Stimulated activated naive CD8-positive, alpha-beta T cell treated with anti-CD3 and anti-CD28 coated beads, Interleukin-15, Interleukin-2, amounts not matched to agents 100 ng/mL and 50 ng/mL, for 24 hours (primary cell): ENCODE data around the gene TMPRSS6.

Source experiments
- H3K27ac Mint-ChIP-seq: one replicate; pipeline ENCODE4 v1.8.0; 2021; ENCODE audit warnings: mild to moderate bottlenecking, mixed read lengths
- H3K27me3 Mint-ChIP-seq: one replicate; pipeline ENCODE4 v1.8.0; 2021; ENCODE audit warnings: mixed read lengths
- H3K36me3 Mint-ChIP-seq: one replicate; pipeline ENCODE4 v1.8.0; 2021; ENCODE audit warnings: low read depth, mixed read lengths
- H3K4me1 Mint-ChIP-seq: one replicate; pipeline ENCODE4 v1.8.0; 2021; ENCODE audit warnings: low read depth, mixed read lengths
- H3K4me3 Mint-ChIP-seq: one replicate; pipeline ENCODE4 v1.8.0; 2021; ENCODE audit warnings: mild to moderate bottlenecking, mixed read lengths
- H3K9me3 Mint-ChIP-seq: one replicate; pipeline ENCODE4 v1.8.0; 2021; ENCODE audit warnings: mixed read lengths

Gene TMPRSS6

DNA sequence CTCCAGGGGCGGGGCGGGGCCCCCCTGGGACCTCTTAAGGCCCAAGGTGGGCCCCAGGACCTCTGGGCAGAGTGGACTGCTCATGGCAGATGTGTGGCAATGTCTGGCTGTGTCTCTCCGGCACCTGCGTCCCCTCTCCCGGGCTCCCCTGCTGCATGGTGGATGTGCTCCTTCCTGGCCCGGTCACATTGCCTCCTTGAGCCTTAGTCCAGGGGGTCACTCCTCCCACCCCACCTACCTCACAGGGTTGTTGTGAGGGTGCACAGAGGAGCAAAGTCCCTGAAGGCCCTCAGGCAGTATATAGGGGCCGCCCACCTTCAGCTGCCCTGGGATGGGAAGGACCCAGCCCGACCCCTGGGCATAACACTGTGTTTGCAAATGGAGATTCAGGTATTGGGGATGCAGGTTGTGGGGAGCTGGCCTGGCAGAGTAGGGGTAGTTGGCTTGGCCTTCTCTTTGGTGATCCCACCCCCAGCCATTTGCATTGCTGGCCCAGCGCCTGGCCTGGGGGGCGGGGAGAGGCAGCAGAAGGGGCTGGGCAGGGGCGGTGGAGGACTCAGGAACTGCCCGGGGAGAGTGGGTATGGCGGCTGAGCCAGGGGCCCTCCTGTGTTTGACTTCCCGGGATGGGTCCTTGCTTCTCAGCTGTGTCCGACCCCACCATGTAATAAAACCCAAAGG lies 46.7 kb downstream of the TMPRSS6 start:
- H3K36me3 Mint-ChIP-seq, result peaks cover 4% of the 10 kb centered on the region
- no peak overlapping the region for H3K27ac Mint-ChIP-seq
- H3K27me3 Mint-ChIP-seq, result peaks cover 5% of the 10 kb centered on the region

DNA sequence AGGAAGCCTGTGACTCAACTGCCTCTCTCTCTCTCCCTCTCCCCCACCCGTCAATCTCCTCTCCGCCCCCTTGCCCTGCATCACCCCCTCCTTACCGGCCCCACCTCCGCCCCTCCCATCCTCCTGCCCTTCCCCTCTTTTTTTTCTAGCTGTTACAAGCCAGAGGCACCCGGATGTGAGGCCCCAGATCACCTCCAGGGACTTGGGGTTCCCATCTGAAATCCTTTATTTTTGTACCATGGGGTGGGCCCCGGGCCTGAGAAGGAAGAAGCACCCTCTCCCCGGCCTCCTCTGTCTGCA lies 47.2 kb downstream of the TMPRSS6 start:
- Mint-ChIP-seq H3K27me3 (no peaks in the 10 kb centered on the region), H3K36me3 (peaks cover 4% of the 10 kb centered on the region), H3K27ac (no peak overlapping the region), H3K9me3 (no peaks in the 10 kb centered on the region), H3K4me3 (no peak overlapping the region), H3K4me1 (peaks cover 24% of the 10 kb centered on the region)

More for the DNA sequence above, 46.7 kb downstream of the TMPRSS6 start:
- H3K4me1 Mint-ChIP-seq, result peaks cover 24% of the 10 kb centered on the region
- no peak overlapping the region for H3K4me3 Mint-ChIP-seq
- H3K9me3 Mint-ChIP-seq, result no peaks in the 10 kb centered on the region

DNA sequence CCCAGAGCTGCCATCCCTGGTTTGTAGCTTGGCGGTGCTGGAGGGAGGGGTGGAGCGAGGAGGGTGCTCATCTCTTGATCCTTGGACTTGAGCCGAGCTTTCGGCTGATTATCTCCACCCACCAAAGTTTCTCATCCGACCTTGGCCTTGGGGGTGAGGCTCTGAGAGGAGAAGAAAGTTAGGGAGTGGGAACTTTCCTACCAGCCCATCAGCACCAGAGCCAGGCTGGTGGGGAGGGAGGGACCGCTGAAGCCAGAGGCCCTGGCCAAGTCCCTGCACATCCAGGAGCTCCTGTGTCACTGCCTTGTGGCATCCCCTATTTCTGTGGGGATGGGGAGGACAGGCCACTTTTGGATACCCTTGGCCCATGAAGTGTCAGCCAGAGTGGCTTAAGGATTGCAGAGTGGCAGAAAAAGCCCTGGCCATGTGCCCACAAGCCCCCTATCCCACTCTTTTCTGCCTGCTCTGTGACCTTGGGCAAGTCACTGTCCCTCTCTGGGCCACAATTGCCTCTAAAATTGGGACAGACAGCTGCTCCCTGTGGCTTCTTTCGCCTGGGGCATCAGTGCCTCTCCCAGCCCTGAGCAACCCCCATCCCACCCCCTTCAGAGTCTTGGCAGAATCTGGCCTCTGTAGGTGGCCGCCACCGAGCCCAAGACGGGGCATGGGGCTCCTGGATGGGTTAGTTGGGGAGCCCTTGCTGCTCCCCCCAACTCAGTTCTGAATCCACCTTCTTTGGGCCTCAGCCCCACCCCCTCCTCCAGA lies 47.7 kb downstream of the TMPRSS6 start:
- peaks cover 4% of the 10 kb centered on the region for H3K36me3 Mint-ChIP-seq
- H3K4me1 Mint-ChIP-seq, result peaks cover 24% of the 10 kb centered on the region
- no peaks in the 10 kb centered on the region for H3K9me3 Mint-ChIP-seq
- peak overlapping the region; percentile 63 for H3K27ac Mint-ChIP-seq
- H3K27me3 Mint-ChIP-seq, result no peaks in the 10 kb centered on the region
- H3K4me3 Mint-ChIP-seq, result no peak overlapping the region

DNA sequence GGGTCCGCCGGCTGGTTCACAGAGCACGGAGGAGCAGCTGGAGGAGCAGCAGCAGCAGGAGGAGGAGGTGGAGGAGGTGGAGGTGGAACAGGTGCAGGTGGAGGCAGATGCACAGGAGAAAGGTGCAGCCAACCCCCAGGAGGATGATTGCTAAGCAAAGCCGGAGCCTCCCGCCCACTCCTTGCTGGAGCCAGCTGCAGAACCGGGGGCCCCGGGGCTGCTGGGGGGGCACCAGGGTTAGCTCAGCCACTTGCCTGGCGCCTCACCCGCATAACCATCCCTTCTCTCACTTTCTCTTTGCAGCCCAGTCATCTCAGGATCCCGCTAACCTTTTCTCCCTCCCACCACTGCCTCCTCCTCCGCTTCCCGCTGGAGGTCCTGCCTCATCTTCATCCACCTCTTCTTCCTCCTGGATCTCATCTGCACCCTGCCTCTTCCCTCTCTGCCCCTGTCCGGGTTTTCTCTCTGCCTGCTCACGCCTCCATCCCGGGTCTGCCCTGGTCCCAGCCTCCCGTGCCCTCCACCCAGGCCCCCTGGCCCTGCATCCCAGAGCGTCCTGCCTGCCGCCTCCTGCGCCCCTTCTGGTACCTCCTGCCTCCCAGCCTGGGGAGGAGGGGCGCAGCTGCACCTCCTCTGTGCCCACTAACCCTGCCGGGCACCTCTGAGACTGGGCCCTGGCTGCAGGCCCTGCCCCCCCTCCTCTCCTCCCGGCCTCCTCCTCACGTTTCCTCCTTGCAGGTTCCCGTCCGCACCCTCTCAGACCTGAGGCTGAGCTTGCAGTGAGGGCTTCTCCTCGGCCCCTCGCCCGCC lies 48.5 kb downstream of the TMPRSS6 start:
- Mint-ChIP-seq H3K4me3 (peak overlapping the region; percentile 52), H3K36me3 (peaks cover 8% of the 10 kb centered on the region), H3K27ac (peak overlapping the region; percentile 63), H3K9me3 (no peaks in the 10 kb centered on the region), H3K27me3 (no peaks in the 10 kb centered on the region), H3K4me1 (peaks cover 24% of the 10 kb centered on the region)

DNA sequence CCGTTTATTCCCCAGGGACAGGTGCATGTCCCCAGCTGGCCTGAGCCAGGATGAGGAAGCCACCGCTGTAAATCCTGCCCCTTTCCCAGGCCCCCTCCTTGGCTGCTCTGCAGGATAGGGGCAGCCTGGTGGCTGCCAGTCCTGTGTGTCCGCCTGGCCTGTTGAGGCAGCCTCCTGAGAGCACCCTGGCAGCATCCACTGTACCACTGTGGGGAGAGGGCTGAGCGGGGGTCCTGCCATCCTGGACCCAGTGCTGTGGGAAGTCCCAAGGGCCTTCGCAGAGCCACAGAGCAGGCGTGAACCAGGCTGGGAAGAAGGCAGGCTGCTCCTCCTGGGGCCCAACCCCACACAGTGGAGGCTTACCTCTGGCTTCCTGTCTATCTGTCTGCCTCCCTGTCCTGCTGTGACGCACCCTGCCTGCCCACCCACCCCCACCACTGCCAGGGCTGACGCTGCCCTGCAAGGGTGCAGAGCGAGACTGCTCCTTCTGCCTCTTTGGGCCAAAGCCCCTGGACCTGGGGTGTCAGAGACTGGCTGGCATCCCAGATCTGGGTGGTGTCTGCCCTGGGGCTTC lies 49.5 kb downstream of the TMPRSS6 start:
- H3K27me3 Mint-ChIP-seq, result no peaks in the 10 kb centered on the region
- H3K27ac Mint-ChIP-seq, result no peak overlapping the region
- H3K36me3 Mint-ChIP-seq, result peaks cover 12% of the 10 kb centered on the region
- no peak overlapping the region for H3K4me3 Mint-ChIP-seq
- H3K4me1 Mint-ChIP-seq, result peaks cover 24% of the 10 kb centered on the region
- no peaks in the 10 kb centered on the region for H3K9me3 Mint-ChIP-seq

DNA sequence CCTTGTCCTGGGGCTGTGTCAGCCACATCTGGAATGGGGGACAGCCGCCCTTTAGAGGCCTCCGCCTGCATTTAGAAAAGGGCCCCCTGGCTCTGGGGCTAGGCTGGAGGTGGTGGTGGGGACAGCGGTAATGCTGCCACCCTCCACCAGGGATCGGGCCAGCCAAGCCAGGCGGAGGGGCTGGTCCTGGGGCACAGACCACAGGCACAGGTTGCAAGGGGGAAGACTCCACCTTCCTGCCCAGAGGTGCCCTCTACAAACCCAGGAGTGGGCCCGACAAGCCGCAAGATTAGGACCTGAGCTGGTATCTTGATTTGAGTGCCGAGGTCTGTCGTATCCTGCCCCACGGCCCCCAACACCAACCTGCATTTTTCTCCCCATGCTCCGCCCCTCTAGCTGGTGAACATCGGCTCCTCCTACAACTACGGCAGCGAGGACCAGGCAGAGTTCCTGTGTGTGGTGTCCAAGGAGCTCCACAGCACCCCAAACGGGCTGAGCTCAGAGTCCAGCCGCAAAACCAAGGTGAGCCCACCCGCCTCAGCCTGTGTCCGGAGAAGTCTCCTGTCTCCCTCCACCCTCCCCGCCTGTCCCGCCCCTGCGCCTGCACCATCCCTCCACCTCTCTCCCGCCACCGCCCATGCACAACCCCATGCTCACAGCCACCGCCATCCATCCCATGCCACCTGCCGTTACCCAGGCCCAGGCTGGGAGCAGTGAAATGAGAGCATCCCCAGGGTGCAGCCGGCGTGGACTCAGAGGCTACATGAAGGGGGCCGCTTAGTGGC lies 50.4 kb downstream of the TMPRSS6 start:
- Mint-ChIP-seq H3K4me1 (peaks cover 24% of the 10 kb centered on the region), H3K27ac (no peak overlapping the region), H3K4me3 (no peak overlapping the region), H3K36me3 (peaks cover 12% of the 10 kb centered on the region), H3K27me3 (no peaks in the 10 kb centered on the region), H3K9me3 (no peaks in the 10 kb centered on the region)

DNA sequence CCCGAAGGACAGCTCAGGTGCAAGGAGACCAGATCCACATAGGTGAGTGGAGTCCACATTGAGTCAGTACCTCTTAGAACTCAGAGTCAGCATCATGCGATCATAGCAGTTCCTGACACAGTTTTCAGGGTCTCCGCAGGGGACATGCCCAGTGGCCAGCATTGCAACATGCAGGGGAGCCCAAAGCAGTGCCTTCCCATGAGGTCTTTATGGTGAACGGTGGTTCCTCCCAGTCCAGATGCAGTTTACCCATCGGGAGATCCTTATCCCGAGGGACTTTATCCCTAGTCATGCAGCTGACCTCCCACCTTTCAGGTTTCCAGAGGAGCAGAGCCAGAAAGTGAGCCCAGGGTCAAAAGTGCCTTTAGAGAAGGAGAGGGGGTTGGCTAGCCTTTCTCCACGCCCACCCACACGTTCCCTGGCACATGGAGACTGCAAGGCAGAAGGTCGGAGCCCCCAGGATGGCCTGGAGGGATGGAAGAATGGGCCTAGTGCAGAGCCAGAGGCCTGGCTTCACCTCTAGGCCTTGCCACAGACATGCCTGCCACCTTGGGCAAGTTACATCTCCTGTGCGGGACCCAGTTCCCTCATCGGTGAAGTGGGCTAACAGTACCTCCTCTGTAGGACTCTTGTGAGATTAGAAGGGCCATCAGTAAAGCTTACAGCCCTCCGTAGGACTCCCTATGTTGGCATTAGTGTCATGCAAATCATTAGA lies 51.6 kb downstream of the TMPRSS6 start:
- no peak overlapping the region for H3K4me3 Mint-ChIP-seq
- H3K36me3 Mint-ChIP-seq, result peaks cover 12% of the 10 kb centered on the region
- H3K9me3 Mint-ChIP-seq, result no peaks in the 10 kb centered on the region
- H3K27me3 Mint-ChIP-seq, result no peaks in the 10 kb centered on the region
- H3K27ac Mint-ChIP-seq, result no peak overlapping the region
- H3K4me1 Mint-ChIP-seq, result peaks cover 27% of the 10 kb centered on the region

DNA sequence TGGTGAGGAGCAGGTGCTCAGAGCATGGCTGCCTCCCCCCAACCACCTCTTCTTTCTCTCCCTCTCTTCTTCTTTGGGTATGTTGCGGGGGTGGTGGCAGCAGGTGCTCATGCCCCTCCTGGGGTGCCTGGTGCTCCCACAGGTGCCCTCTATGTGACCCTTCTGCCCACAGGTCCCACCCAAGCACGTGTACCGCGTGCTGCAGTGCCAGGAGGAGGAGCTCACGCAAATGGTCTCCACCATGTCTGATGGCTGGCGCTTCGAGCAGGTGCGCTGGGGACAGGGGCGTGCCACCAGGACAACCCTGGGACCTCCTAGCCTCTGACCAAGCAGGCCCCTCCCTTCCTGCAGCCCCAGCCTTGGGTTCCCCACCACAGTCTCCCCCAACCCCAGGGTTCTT lies 52.3 kb downstream of the TMPRSS6 start:
- Mint-ChIP-seq H3K27ac (no peak overlapping the region), H3K4me1 (peaks cover 31% of the 10 kb centered on the region), H3K9me3 (no peaks in the 10 kb centered on the region), H3K27me3 (no peaks in the 10 kb centered on the region), H3K4me3 (no peak overlapping the region), H3K36me3 (peaks cover 12% of the 10 kb centered on the region)

DNA sequence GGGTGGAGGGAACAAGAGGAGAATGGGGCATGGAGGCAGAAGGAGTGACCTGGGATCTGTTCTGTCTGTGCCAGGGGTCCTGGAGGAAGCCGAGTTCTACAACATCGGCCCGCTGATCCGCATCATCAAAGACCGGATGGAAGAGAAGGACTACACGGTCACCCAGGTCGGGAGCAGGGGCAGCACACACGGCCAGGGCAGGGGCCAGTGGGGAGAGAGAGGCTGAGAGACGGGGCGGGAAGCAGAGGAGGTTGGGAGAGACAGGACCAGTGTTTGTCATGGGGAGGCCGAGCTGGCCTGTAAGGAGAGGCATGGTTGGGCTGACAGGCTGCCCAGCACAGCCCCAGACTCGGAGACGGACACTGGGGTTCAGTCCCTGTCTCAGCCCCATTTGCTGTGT lies 53.3 kb downstream of the TMPRSS6 start:
- Mint-ChIP-seq H3K36me3 (peaks cover 12% of the 10 kb centered on the region), H3K4me1 (peaks cover 27% of the 10 kb centered on the region), H3K27ac (no peak overlapping the region), H3K27me3 (no peaks in the 10 kb centered on the region), H3K4me3 (no peak overlapping the region), H3K9me3 (no peaks in the 10 kb centered on the region)

DNA sequence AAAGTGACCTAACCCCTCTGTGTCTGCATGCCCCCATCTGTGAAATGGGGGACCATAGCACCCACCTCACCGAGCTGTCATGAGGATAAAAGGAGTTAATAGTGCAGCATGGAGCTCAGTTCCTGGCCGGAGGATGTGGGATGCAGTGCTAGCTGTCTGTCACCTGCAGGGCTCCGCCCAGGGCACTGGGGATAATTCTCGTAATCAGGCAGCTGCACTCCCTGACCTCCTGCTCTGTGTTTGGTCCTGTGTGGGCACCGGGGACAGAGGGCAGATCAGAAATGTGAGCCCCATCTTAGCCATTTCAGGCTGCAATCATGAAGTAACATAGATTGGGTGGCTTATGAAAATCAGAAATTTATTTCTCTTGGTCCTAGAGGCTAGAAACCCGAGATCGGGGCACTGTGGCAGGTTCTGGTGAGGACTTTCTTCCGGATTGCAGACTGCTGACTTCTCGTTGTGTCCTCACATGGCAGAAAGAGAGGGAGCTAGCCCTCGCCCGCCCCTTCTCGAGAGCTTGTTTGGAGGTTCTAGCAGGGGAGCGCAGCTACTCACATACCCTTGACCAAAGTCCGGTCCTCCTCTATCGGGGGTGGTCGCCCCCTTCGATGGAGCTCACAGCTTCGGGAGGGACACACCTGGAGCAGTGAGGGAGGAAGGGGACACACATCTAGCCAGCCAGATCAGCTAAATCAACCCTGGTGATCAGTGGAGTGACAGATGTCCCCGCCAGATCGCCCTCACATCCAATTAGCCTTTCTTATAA lies 54.7 kb downstream of the TMPRSS6 start:
- Mint-ChIP-seq H3K27me3 (no peaks in the 10 kb centered on the region), H3K36me3 (peaks cover 7% of the 10 kb centered on the region), H3K27ac (no peak overlapping the region), H3K9me3 (no peaks in the 10 kb centered on the region), H3K4me3 (no peak overlapping the region), H3K4me1 (peaks cover 12% of the 10 kb centered on the region)

DNA sequence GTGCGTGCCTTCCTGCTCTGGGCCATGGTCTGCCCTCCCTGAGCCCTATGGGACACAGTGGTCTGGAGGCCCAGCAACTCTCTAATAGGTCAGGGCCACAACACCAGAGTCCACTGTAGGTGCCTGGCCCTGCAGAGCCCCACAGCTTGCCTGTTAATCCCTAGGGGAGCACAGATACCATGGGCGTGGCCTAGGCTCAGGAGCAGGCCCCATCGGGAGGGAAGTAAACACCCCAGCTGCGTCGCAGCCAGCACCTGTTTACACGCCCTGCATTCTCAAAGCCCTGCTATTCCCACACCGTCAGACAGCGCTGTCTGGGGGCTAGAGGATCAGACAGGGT lies 55.5 kb downstream of the TMPRSS6 start:
- Mint-ChIP-seq H3K4me3 (no peak overlapping the region), H3K27me3 (no peaks in the 10 kb centered on the region)

DNA sequence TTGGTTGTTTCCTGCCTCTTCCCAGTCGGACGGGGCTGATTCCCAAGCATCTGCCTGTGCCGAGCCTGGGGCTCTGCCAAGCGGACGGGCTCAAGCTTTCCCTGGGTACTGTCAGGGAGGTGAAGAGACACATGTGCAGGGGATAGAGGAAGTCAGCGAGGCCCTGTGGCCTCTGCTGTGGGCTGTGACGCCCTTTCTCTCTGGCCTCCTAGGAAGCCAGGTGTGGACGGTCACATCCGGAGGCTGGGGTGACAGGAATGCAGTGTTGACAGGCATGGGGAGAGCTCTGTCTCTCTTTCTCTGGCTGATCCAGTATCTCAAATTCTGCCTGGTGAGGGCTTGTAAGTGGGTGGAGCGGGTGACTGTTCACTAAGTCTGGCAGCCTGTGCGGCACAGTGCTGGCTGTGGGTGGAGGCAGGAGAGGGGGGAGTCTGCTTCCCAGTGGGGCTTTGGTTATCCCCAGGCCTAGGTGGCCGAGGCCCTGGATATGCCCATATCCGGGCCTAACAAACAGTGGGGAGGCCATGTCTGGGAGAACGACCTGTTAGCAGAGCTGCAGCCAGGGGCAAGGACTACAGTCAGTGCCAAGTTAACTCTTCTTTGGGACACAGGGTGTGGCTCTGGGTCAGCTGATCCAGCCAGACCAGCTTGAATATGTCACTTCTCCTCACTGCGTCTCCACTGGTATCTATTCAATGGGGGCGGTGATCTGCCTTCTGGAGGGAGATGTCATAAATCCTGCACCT lies 56.0 kb downstream of the TMPRSS6 start:
- H3K27me3 Mint-ChIP-seq, result no peaks in the 10 kb centered on the region
- peaks cover 7% of the 10 kb centered on the region for H3K36me3 Mint-ChIP-seq
- H3K9me3 Mint-ChIP-seq, result no peaks in the 10 kb centered on the region
- no peak overlapping the region for H3K4me3 Mint-ChIP-seq
- no peak overlapping the region for H3K27ac Mint-ChIP-seq
- peaks cover 12% of the 10 kb centered on the region for H3K4me1 Mint-ChIP-seq

More for the DNA sequence above, 55.5 kb downstream of the TMPRSS6 start:
- no peak overlapping the region for H3K27ac Mint-ChIP-seq
- H3K9me3 Mint-ChIP-seq, result no peaks in the 10 kb centered on the region
- peaks cover 12% of the 10 kb centered on the region for H3K4me1 Mint-ChIP-seq
- H3K36me3 Mint-ChIP-seq, result peaks cover 7% of the 10 kb centered on the region
